HG03575 (cell line): Measurements from ENCODE around the gene SPEM3.
"Not testable (repeated sequence)": the region's sequence is repeated elsewhere in the genome, so short reads cannot be mapped to it uniquely, and the experiment has no call there.

Experiments used
- ATAC-seq: cut with Tn5 transposase; IDR thresholded peaks from one replicate; pipeline ENCODE4 v1.9.1; 2021; ENCODE audit not compliant: unreplicated experiment, insufficient number of reproducible peaks, low FRiP score; ENCODE audit errors: extremely low read depth

SPEM3 gene

GRCh38 chr17:7465597-7466275 is 37.1 kb downstream of the SPEM3 start:
- no peak for ATAC-seq

GRCh38 chr17:7466318-7466638 is 37.6 kb downstream of the SPEM3 start:
- ATAC-seq: no peak

DNA sequence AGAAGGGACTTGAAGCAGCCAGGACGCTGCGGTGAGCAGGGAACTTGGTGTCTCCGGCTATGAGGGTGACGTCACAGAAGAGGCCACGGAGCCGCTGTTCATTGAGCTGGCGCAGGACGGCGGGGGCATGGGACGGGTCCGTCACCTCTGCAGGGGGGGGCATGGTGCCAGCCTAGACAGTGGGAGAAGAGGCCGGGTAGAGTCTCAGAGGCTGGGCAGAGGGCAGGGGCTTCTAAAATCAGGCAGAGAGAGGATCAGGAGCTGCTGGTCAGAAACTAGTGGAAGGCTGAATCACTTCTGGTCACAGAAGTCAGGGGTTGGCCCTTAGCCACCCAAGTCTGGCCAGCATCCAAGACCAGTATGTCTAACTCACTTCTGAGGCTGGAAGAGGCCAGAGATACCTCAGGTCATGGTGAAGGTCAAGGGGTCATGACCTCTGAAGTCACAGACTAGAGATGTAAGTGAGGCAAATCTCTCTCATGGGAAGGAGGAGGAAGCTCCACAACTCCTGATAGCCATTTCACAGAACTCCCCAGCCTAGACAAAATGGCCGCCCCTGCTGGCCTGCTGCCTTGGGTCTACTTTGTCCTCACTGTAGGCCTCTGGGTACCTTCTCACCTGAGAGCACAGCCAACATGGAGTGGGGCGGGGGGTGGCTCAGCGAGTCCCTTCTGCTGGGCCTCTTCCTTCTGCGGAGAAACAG is 38.1 kb downstream of the SPEM3 start:
- no peak for ATAC-seq

DNA sequence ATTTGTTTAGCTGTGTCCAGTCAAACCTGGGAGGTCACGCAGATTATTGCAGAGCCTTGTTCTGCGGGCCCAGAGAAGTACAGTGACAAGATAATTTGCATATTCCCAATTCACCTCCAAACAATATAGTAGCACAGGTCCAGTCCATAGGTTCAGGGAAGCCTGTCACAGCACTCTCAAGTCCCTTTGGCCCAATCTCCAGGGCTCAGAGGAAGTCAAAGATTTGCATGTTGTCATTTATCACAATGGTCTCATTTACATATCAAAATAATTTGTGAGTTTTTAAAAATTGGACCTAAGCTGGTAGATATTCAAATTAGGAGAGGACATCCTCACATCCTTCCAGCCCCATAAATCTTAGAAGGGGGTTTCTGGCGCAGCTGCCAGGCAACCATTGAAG is 38.8 kb downstream of the SPEM3 start:
- ATAC-seq: no peak

- no peak for ATAC-seq
Observed at GRCh38 chr17:7468290-7468689, 39.6 kb downstream of the SPEM3 start.

GRCh38 chr17:7468804-7469389 is 40.2 kb downstream of the SPEM3 start:
- no peak for ATAC-seq

- not testable (repeated sequence) for ATAC-seq
Observed at GRCh38 chr17:7469843-7470242, 41.2 kb downstream of the SPEM3 start.

GRCh38 chr17:7470457-7470973 is 41.9 kb downstream of the SPEM3 start:
- not testable (repeated sequence) for ATAC-seq

GRCh38 chr17:7471729-7472128 is 43.1 kb downstream of the SPEM3 start:
- ATAC-seq: no peak

DNA sequence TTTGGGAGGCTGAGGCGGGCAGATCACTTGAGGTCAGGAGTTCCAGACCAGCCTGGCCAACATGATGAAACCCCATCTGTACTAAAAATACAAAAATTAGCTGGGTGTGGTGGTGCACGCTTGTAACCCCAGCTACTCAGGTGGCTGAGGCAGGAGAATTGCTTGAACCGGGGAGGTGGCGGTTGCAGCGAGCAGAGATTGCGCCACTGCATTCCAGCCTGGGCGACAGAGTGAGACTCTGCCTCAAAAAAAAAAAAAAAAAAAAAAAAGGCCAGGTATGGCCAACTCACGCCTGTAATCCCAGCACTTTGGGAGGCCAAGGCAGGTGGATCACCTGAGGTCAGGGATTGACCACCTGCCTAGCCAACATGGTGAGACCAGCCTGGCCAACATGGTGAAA is 46.1 kb downstream of the SPEM3 start:
- not testable (repeated sequence) for ATAC-seq

DNA sequence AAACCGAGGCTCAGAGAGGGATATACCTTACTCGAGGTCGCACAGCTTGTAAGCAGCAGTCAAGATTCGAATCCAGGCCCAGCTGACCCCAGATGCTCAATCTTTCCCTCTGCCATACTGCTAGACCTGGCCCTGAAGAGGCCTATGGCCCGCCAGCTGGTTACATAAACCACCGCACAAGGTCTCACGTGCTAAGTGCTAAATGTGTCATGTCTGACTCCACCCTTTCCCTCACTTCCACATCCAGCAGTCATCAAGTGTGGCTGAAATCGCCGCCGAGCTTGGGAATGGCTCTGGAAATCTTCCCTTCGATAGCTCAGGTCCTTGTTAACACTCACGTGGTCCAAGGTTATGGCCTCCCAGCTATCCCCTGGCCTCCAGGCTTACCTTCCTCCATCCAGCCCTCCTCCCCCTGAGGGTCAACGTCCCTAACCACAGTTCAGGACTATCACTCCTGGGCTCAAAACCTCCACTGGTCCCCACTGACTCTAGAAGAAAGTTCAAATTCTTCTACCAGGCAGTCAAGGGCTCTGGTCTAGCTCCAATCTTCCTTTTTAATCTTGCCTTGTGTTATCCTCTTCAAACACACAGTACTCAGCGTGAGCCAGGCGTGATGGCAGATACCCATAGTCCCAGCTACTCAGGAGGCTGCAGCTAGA is 47.2 kb downstream of the SPEM3 start:
- no peak for ATAC-seq

- no peak for ATAC-seq
Observed at GRCh38 chr17:7476494-7476893, 47.8 kb downstream of the SPEM3 start.

- no peak for ATAC-seq
Observed at GRCh38 chr17:7476951-7477350, 48.3 kb downstream of the SPEM3 start.

GRCh38 chr17:7477392-7478275 is 49.0 kb downstream of the SPEM3 start:
- no peak for ATAC-seq

DNA sequence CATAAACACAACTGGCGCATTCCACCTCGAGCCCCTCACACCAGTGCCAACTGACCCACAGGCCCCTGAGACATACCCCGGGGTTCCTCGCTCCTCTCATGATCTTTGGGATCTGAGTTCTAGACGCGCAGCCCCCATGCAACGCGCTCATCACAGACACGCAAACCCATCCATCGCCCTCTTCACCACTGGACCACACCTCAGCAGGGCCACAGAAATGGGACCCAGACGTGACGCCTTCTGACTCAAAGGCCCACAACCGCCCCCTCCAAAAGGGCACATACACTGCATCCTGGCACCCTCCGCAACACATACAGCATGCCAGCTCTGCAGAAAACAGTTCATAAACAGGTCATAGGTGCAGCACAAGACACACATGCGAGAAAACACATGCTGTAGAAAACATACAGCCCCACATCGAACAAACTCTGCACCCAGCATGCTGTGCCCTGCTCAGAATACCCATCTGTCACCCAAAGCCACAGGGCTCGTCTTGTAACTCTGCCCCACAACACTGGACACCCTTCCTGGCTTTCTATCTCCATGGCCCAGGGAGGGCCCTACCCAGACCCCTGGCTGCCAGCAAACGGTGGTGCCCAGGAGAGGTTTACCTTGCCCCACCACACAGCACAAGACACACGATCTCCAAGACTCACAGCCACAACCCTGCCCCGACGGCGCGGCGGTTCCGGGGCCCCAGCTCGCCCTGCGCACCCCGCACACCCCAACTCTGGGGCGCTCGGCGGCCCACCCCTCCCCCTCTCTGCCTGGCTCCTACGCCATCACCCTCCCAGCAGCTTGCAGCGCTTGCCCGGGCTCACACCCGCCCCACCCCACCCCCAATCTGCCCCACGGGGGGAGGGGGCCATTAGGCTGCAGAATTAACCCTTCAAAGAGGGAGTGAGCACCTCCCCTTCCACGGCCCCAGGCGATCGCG is 49.9 kb downstream of the SPEM3 start:
- ATAC-seq: no peak

DNA sequence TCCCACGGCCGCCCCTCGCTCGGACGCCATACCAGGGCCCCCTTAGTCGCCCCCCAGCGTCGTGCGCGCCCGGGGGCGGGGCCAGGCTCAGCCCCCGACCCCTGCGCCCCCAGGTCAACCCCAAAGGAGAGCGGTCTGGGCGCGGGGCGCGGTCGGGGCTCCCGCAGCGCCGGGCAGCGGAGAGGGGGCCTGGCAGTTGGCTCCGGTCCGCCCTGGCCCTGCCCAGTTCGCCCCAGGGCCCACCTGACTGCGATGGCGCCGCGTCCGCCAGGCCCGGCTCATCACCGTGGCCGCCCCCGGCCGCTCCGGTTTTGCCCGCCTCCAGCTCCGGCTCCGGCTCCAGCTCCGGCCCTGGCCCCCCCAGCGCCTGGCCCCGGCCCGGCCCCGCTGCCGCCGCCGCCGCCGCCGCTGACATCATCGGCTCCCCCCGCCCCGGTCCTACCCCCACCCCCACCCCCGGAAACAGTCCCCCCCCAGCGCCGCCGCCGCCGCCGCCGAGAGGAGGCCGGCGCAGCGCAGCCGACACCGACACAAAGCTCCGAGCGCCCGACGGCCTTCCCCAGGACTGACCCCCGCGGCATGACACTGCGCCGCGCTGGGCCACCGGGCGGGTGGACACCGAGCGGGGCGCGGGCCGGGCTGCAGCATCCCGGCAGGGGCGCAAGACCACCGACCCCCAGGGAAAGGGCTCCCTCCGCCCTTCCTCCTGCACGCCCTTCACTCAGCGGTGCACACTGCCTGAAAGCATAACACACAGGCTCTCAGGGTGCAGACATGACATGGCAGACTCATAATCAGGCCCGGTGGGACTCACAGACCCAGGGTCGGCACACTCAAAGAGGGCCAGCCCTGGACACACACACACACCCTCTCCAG is 50.8 kb downstream of the SPEM3 start, which contains the start of gene ZBTB4:
Gene ZBTB4 (minus strand): TSS at position 419 of the 876 bp plus-strand sequence. CDS start 12,830 bp downstream, outside the sequence.
- no peak for ATAC-seq

DNA sequence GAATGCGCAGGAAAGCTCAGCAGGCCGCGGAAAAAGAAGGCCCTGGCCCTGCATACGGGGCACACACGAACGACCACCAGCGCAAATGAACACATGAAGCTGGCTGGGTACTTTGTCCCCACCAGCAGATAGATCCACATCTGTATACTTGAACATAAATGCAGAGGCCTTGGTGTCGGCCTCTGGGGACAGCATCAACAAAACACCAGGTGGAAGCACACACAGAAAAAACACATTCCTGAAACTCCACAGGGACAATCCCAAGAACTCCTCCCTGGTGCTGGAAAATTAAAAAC is 51.4 kb downstream of the SPEM3 start:
- ATAC-seq: no peak
